Activated CD8-positive, alpha-beta memory T cell treated with anti-CD3 and anti-CD28 coated beads for 48 hours (primary cell): ENCODE data around the gene C12orf42.
"Not testable (repeated sequence)": the region's sequence is repeated elsewhere in the genome, so short reads cannot be mapped to it uniquely, and the experiment has no call there.

Experiments used
- DNase-seq, 3 experiments: peaks; one replicate each; pipeline ENCODE4 v3.0.0-alpha.2; 2020; ENCODE audit warnings: low read depth in 2 of 3, low spot score in 2 of 3

C12orf42 gene

GRCh38 chr12:103425674-103426073 lies 70.1 kb downstream of the C12orf42 start:
- DNase-seq, result not testable (repeated sequence)

GRCh38 chr12:103424849-103425586 lies 70.8 kb downstream of the C12orf42 start:
- DNase-seq, result not testable (repeated sequence)

GRCh38 chr12:103423516-103423910 lies 72.3 kb downstream of the C12orf42 start:
- no peak for DNase-seq

GRCh38 chr12:103422746-103423515 lies 72.8 kb downstream of the C12orf42 start:
- no peak for DNase-seq

GRCh38 chr12:103422328-103422727 lies 73.4 kb downstream of the C12orf42 start:
- no peak for DNase-seq

- DNase-seq, result no peak
Observed at GRCh38 chr12:103421402-103421801, 74.4 kb downstream of the C12orf42 start.

- DNase-seq, result no peak
Observed at GRCh38 chr12:103415681-103416080, 80.1 kb downstream of the C12orf42 start.

- DNase-seq, result no peak
Observed at GRCh38 chr12:103401421-103401820, 94.3 kb downstream of the C12orf42 start.

- no peak for DNase-seq
Observed at GRCh38 chr12:103399986-103400385, 95.8 kb downstream of the C12orf42 start.

GRCh38 chr12:103397536-103397935 lies 98.2 kb downstream of the C12orf42 start:
- no peak for DNase-seq

GRCh38 chr12:103392722-103393121 lies 103.0 kb downstream of the C12orf42 start:
- DNase-seq, result no peak

- no peak for DNase-seq
Observed at GRCh38 chr12:103391103-103391502, 104.7 kb downstream of the C12orf42 start.

GRCh38 chr12:103387385-103387784 lies 108.4 kb downstream of the C12orf42 start:
- no peak for DNase-seq

GRCh38 chr12:103386451-103386850 lies 109.3 kb downstream of the C12orf42 start:
- no peak for DNase-seq

GRCh38 chr12:103382736-103383346 lies 112.9 kb downstream of the C12orf42 start:
- no peak for DNase-seq

GRCh38 chr12:103382119-103382518 lies 113.6 kb downstream of the C12orf42 start:
- no peak for DNase-seq

- no peak for DNase-seq
Observed at GRCh38 chr12:103379670-103380069, 116.1 kb downstream of the C12orf42 start.

GRCh38 chr12:103373088-103373523 lies 122.7 kb downstream of the C12orf42 start:
- DNase-seq, result no peak

GRCh38 chr12:103369929-103370328 lies 125.8 kb downstream of the C12orf42 start:
- DNase-seq, result no peak

GRCh38 chr12:103368167-103368566 lies 127.6 kb downstream of the C12orf42 start:
- DNase-seq, result no peak

GRCh38 chr12:103354403-103354802 lies 141.4 kb downstream of the C12orf42 start:
- DNase-seq, result no peak

GRCh38 chr12:103353913-103354312 lies 141.9 kb downstream of the C12orf42 start:
- DNase-seq, result no peak
